WTC11 (cell line): ENCODE measurements around the gene IZUMO4.
A peak's percentile ranks its signal among the peaks of the same experiment; 100 is the strongest.

Experiments
- ATF1 ChIP-seq: sonication (generic); formaldehyde crosslinking; IDR thresholded peaks from 2 replicates; pipeline ENCODE4 v1.8.1; 2023; ENCODE audit warnings: mild to moderate bottlenecking, moderate library complexity, missing genetic modification reagents
- CTCF ChIP-seq: fragments of 200-600 bp; IDR thresholded peaks from 2 replicates; pipeline ENCODE4 v1.8.0; 2022; ENCODE audit warnings: antibody characterized with exemption
- E2F4 ChIP-seq: sonication (generic); formaldehyde crosslinking; IDR thresholded peaks from 2 replicates; pipeline ENCODE4 v1.8.1; 2022; ENCODE audit warnings: low read depth, mild to moderate bottlenecking, moderate library complexity, missing genetic modification reagents, borderline replicate concordance
- ELF4 ChIP-seq: sonication (generic); formaldehyde crosslinking; IDR thresholded peaks from 2 replicates; pipeline ENCODE4 v1.8.1; 2022; ENCODE audit warnings: low read depth, mild to moderate bottlenecking, moderate library complexity, missing genetic modification reagents
- ERG ChIP-seq: fragments of 250-450 bp; sonication (Bioruptor Pico); IDR thresholded peaks from 2 replicates; pipeline ENCODE4 v1.8.0; 2021; ENCODE audit warnings: mild to moderate bottlenecking
- ETV6 ChIP-seq: sonication (generic); formaldehyde crosslinking; IDR thresholded peaks from 2 replicates; pipeline ENCODE4 v1.8.1; 2022; ENCODE audit warnings: mild to moderate bottlenecking, missing genetic modification reagents
- FOXJ3 ChIP-seq: sonication (generic); formaldehyde crosslinking; IDR thresholded peaks from 2 replicates; pipeline ENCODE4 v1.9.0; 2021; ENCODE audit warnings: missing genetic modification reagents, mild to moderate bottlenecking, borderline replicate concordance
- MLX ChIP-seq: sonication (generic); formaldehyde crosslinking; IDR thresholded peaks from 2 replicates; pipeline ENCODE4 v1.8.1; 2023; ENCODE audit warnings: mild to moderate bottlenecking, missing genetic modification reagents, moderate library complexity
- PREB ChIP-seq: sonication (generic); formaldehyde crosslinking; IDR thresholded peaks from 2 replicates; pipeline ENCODE4 v1.8.1; 2022; ENCODE audit warnings: mild to moderate bottlenecking, missing genetic modification reagents, moderate library complexity, borderline replicate concordance
- SP1 ChIP-seq: sonication (generic); formaldehyde crosslinking; conservative IDR thresholded peaks from 2 replicates; pipeline ENCODE4 v1.8.1; 2022; ENCODE audit warnings: missing genetic modification reagents
- ZNF423 ChIP-seq: fragments of 250-450 bp; sonication (Bioruptor Pico); IDR thresholded peaks from 2 replicates; pipeline ENCODE4 v2.1.2; 2022; ENCODE audit warnings: mild to moderate bottlenecking, moderate library complexity
- ZNF512 ChIP-seq: sonication (generic); formaldehyde crosslinking; IDR thresholded peaks from 2 replicates; pipeline ENCODE4 v1.8.1; 2022; ENCODE audit warnings: missing genetic modification reagents, borderline replicate concordance

GRCh38 chr19:2096480-2097202 is at the start of gene IZUMO4:
- no peak for TF ChIP-seq CTCF
- TF ChIP-seq FOXJ3 (CRISPR knock-in tag) = no peak
- no peak for TF ChIP-seq ERG
- no peak for TF ChIP-seq MLX
- TF ChIP-seq ATF1 (CRISPR knock-in tag) = no peak
- no peak for TF ChIP-seq ZNF423
- TF ChIP-seq E2F4 (CRISPR knock-in tag) = no peak
- TF ChIP-seq ETV6 (CRISPR knock-in tag) = no peak
- no peak for TF ChIP-seq PREB (CRISPR knock-in tag)
- TF ChIP-seq ZNF512 (CRISPR knock-in tag) = no peak
- TF ChIP-seq SP1 (CRISPR knock-in tag) = peak; percentile 46
- no peak for TF ChIP-seq ELF4 (CRISPR knock-in tag)
